ENCODE results near the gene FXYD7. TPM values are rescaled to one million over a fixed set of nuclear protein-coding genes. Genes with fewer than 3 reads are reported as not detected.
"Not testable (repeated sequence)": the region's sequence is repeated elsewhere in the genome, so short reads cannot be mapped to it uniquely, and the experiment has no call there.

FXYD7 gene
- total RNA-seq, 1 donor from 2014 or later, result 3.4 TPM

GRCh38 chr19:35125749-35126623 lies 17.1 kb upstream of the FXYD7 start:
- intact Hi-C loops (cut with DNase I), result no loop called here

GRCh38 chr19:35126624-35126959 lies 16.5 kb upstream of the FXYD7 start:
- DNase-seq (ENCODE audit: extremely low spot score in 2 of 2), result no peak
- Histone ChIP-seq H3K36me3 (no peaks in the 10 kb centered on the region), H3K4me1 (peaks cover 73% of the 10 kb centered on the region), H3K27ac (peak overlapping the region; percentile 94), H3K4me3 (peak overlapping the region in 1 of 2 donors; percentile 6), H3K27me3 (no peaks in the 10 kb centered on the region), H3K9me3 (no peaks in the 10 kb centered on the region)
- intact Hi-C loops (cut with DNase I), result no loop called here
- TF ChIP-seq POLR2AphosphoS5 (IDR thresholded peaks at IDR 0.05; ENCODE audit: insufficient read depth in 1 of 2, low read depth in 1 of 2) (no peak), POLR2A (IDR thresholded peaks at IDR 0.05) (no peak), CTCF (IDR thresholded peaks at IDR 0.05) (no peak)

More at GRCh38 chr19:35125749-35126623, 17.1 kb upstream of the FXYD7 start:
- DNase-seq (ENCODE audit: extremely low spot score in 2 of 2), result no peak
- Histone ChIP-seq H3K36me3 (no peaks in the 10 kb centered on the region), H3K4me1 (peaks cover 73% of the 10 kb centered on the region), H3K4me3 (peak overlapping the region in 1 of 2 donors; percentile 6), H3K9me3 (no peaks in the 10 kb centered on the region), H3K27me3 (no peaks in the 10 kb centered on the region), H3K27ac (peak overlapping the region; percentile 94)
- TF ChIP-seq CTCF (IDR thresholded peaks at IDR 0.05) (no peak), POLR2A (IDR thresholded peaks at IDR 0.05) (no peak), POLR2AphosphoS5 (IDR thresholded peaks at IDR 0.05; ENCODE audit: insufficient read depth in 1 of 2, low read depth in 1 of 2) (no peak)

- TF ChIP-seq POLR2A (IDR thresholded peaks at IDR 0.05) (no peak), POLR2AphosphoS5 (IDR thresholded peaks at IDR 0.05; ENCODE audit: insufficient read depth in 1 of 2, low read depth in 1 of 2) (peak in 1 of 2 donors; percentile 66)
- no peaks in the 10 kb centered on the region for H3K36me3 ChIP-seq
- H3K4me1 ChIP-seq, result peaks cover 61% of the 10 kb centered on the region
- no peaks in the 10 kb centered on the region for H3K27me3 ChIP-seq
- H3K9me3 ChIP-seq, result no peaks in the 10 kb centered on the region
- H3K4me3 ChIP-seq, result no peak overlapping the region
- intact Hi-C loops (cut with DNase I), result no loop called here
- peak overlapping the region; percentile 94 for H3K27ac ChIP-seq
- DNase-seq (ENCODE audit: extremely low spot score in 2 of 2), result no peak
Observed at GRCh38 chr19:35127871-35128270, 15.2 kb upstream of the FXYD7 start.

GRCh38 chr19:35128398-35129057 lies 14.5 kb upstream of the FXYD7 start:
- TF ChIP-seq POLR2A (IDR thresholded peaks at IDR 0.05) (no peak), POLR2AphosphoS5 (IDR thresholded peaks at IDR 0.05; ENCODE audit: insufficient read depth in 1 of 2, low read depth in 1 of 2) (no peak)
- DNase-seq (ENCODE audit: extremely low spot score in 2 of 2), result no peak
- intact Hi-C loops (cut with DNase I), result no loop called here
- Histone ChIP-seq H3K27me3 (no peaks in the 10 kb centered on the region), H3K4me1 (peaks cover 54% of the 10 kb centered on the region), H3K27ac (peak overlapping the region; percentile 12), H3K4me3 (no peak overlapping the region), H3K9me3 (no peaks in the 10 kb centered on the region), H3K36me3 (no peaks in the 10 kb centered on the region)

GRCh38 chr19:35129724-35130274 lies 13.3 kb upstream of the FXYD7 start:
- H3K27me3 ChIP-seq; H3K9me3 ChIP-seq; H3K4me3 ChIP-seq; DNase-seq (ENCODE audit: extremely low spot score in 2 of 2); intact Hi-C loops (cut with DNase I); H3K27ac ChIP-seq; H3K36me3 ChIP-seq: not testable (repeated sequence)
- H3K4me1 ChIP-seq, result peaks cover 42% of the 10 kb centered on the region

- Histone ChIP-seq H3K36me3 (no peaks in the 10 kb centered on the region), H3K27ac (peak overlapping the region; percentile 72), H3K4me1 (peaks cover 42% of the 10 kb centered on the region), H3K27me3 (no peaks in the 10 kb centered on the region), H3K4me3 (peak overlapping the region in 1 of 2 donors; percentile 41), H3K9me3 (no peaks in the 10 kb centered on the region)
- TF ChIP-seq CTCF (IDR thresholded peaks at IDR 0.05) (no peak), POLR2AphosphoS5 (IDR thresholded peaks at IDR 0.05; ENCODE audit: insufficient read depth in 1 of 2, low read depth in 1 of 2) (no peak), POLR2A (IDR thresholded peaks at IDR 0.05) (no peak)
- no peak for DNase-seq (ENCODE audit: extremely low spot score in 2 of 2)
- intact Hi-C loops (cut with DNase I), result no loop called here
Observed at GRCh38 chr19:35130761-35131720, 12.0 kb upstream of the FXYD7 start.
